GM19324 (cell line): Measurements from ENCODE around the gene PPIE.

Source experiments
- ATAC-seq: cut with Tn5 transposase; IDR thresholded peaks from one replicate; pipeline ENCODE4 v1.9.1; 2021; ENCODE audit warnings: mild to moderate bottlenecking, moderate library complexity; ENCODE audit not compliant: unreplicated experiment, low FRiP score

PPIE gene

DNA sequence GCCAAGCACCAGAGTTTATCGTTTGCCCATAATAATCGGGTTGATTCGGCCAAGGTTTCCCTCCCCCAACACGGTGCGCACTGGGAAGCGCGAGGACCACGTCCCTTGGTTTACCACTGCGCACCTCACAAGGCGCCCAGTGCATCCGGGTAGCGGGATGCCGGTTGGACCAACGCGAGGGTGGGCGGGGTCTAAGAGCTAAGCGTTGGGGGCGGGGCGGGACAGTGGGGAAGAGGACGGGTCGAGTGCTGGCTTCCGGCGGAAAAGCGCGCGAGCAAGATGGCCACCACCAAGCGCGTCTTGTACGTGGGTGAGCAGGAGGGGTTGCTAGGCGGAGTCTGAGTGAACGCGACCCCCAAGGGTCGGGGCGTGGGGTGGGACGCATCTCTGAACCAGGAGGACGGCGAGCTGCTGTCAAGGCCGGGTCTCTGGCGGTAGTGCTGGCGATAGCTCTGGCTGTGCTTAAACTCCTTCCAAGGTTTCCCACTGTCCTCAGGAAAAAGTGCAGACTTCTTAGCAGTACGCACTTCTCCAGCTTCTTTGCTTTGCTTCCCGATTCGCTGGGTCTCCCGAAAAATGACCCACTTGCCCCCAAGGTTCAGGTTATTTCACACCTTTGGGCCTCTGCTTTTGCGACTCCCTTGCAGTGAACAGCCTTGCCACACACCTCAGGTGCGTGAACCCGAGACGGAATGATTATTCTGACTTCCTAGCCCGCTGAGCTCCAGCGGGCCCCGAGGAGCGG lies at the start of gene PPIE:
TSS of gene PPIE (plus strand) at position 261 of the 745 bp plus-strand sequence. CDS start at position 280, 19 bp downstream.
- peak; percentile 84 for ATAC-seq

DNA sequence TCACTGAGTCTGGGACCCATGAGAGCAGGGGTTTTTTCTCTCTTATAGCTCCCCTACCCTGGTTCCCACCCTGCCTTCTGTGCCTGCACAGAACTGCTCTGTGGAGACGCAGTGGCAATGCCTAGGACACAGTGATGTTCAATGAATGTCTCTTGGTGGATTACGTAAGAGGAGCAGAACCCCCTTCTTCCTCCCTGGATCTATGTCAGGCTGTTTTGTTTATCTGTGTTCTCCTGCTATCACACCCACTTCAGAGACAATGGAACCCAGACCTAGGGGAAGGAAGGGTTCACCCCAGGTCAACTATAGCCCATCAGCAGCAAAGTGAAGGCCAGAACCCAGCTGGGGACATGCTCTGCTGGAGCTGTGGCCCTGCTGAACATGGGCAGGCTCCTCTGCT lies 49.5 kb upstream of the PPIE start:
- no peak for ATAC-seq

DNA sequence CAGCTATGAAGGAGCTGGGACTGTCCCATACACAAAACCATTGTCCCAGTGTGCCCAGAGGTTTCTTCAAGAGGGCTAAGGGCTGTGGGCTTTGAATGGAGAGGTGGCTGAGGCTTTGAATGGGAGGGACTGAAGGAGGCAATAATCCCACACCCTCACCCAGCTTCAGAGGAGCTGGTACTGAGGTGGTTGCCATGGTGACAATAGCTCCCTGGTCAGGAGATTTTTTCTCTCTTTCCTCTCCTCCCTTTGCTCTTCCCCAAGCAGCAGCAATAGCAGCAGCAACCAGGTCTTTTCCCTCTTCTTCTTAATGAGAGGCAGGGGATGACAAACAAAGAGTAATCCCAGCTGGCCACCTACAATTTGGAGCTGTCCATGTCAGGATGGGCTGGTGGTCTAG lies 49.0 kb upstream of the PPIE start:
- no peak for ATAC-seq

DNA sequence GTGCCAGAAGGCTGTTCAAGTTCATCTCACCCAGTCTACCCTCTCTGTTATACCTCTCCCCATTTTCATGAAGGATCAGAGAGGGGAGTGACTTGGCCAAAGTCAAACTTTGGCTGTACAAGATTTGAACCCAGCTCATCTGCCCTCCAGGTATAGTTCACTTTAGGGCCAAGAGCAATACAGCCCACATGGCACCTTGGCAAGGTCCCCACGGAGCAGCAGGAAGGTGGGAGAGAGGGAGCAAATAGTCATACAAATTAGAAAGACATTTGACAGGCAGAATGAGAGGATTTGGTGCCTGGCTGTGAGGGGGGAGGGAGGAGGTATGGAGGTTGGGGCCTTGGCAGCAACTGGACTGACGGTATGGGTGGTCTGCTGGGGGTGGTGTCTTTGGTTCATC lies 48.5 kb upstream of the PPIE start:
- no peak for ATAC-seq

DNA sequence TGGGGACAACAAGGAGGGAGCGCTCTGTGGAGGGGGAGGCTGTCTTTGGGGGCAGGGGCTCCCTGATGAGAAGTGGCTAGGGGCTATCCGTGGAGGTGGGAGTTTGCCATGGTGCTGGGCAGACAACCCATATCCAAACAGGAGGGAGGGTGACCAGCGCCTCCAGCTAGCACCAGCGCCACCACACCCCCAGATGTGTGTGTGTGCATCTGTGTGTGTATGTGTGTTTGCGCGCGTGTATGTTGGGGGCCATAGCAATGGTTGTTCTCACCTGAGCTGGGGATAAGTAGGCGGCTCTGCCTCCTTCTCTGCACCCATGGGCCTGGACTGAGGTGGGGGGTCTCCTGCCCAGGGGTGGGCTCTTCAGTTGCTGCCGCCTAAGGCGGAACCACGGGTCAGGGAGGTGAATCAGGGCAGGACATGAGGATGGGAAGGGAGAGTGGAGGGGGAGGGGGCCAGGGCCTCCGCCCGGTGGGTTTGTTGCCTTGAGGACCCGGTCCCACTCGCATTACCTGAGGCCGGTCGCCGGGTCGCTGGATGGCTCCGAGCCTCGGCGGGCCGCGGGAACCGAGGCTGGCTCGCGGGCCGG lies 47.8 kb upstream of the PPIE start:
- no peak for ATAC-seq

DNA sequence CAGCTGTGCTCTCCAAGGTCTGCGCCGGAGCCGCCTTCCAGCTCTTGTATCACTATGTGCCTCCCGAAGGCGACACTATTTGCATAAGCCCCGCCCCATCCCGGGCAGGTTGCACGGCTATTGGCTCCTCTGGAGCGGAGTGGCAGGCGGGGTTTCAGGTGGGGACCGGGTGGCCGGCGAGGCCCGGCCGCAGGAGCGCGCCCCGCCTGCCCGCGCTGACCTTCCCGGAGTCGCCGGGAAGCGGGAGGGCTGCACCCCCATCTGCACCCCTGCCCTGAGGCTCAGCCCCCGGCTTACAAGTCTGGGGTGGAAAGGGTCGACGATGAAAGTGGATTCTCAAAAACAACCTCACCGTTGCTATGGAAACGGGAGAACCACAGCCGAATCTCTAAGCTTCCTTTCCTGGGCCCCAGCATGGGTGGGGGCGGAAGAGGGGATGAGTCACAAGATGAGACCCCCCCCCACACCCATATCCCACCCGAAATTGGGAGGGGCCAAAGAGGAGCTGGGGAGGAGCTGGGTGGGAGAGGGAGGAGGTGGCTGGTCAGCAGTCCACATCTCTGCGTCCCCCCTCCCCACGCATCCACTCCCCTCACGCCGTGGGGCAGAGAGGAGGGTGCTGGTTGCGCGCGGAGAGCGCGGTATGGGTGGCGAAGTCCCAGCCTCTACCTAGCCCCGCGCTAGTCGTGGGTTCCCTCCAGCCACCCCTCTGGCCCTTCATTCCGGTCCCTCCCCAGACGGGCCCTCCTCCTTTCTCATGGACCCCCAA lies 47.1 kb upstream of the PPIE start, which contains the start of gene HPCAL4:
TSS of gene HPCAL4 (minus strand) at position 51 of the 769 bp plus-strand sequence. CDS start 6,830 bp downstream, outside the sequence.
- ATAC-seq, result peak; percentile 68

DNA sequence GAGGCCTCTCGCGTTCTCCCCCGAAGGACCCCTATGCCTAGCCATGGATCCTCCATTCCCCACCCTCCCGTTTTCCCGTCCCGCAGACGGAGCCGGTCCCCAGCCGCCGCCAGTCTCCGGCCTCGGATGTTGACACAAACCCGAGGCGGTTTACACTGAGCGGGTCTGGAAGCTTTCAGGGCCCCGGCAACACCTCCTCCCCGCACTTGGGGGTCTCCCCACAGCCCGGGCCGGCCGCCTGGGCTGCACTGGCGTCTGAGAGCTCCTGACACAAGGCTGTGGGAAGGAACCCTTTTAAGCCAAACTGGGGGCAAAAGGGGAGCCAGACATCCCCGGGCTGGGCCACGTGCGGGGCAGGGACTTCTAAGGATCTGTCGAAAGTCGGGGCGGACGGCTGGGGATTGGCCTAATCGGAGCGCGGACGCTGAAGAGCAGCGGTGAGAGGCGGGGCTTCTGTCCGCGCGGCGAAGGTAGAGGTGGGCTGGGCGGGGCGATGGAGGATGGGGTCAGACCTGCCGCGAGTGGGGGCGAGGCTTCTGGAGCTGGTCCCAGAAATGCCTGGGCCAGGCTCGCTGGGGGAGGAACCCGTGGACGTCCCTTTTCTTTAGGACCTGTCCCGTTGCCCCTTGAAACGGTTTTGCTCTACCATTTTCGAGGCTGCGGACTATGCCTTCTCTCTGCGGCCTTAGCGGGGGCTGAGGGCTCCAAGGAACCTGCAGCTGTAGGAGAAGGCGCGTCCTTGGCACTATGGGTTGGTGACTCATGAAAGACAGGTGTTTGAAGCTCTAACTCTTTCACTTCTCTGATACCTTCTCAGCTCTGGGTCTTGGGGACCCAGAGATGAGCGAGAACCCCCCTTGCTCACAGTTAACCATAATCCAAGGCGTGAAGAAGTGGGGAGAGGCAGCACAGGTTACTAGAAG lies 46.3 kb upstream of the PPIE start:
- ATAC-seq, result no peak

DNA sequence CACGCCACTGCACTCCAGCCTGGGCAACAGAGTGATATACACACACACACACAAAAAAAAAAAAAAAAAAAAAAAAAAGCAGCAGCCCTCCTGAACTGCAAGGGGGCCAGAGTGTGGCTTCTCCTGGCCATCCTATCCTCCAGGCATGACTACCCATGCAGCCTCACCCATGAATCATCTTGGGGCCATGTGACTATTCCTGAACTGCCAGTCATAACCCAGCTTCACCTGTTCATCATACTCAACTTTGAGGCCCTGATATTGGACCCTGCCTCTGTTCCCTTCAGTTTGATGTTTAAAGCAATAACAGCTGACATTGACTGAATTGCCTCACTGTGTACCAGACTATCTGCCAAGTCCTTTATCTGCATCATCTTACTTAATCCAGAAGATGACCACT lies 44.7 kb upstream of the PPIE start:
- no peak for ATAC-seq

DNA sequence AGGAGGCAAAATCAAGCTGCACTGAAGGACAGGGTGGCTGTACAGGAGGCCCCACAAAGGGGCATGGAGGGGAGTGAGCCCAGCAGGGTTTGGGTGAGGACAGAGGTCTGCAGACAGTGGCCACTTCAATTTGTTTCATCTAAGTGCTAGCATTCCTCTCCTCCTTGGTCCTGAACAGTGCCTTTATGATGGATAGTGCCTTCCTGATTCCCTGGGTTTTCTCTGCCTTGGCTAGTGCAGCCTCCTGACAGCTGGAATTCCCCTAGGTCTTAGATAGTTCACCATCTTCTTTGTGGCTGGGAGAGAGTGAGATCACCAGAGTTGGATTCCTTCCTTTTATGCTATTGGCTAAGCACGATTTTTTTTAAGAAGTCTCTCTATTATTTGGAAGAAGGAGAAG lies 43.7 kb upstream of the PPIE start:
- no peak for ATAC-seq

DNA sequence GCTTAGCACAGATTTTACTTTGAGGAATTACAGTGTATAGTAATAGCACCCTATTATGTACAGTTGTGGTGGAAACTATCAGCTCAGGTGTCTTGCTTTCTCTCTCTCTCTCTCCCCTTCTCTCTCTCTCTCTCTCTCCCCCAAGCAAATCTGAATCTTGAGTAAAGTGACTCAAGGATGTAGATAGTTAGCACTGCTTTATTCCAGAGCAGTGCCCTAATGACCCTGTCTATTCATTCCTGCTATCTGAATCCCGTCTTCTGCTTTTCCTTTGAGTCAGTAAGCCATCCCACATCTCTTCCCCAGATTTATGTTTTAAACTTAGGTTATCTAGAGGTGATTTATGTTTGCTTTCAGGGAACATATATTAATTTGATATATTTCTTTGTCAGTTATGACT lies 42.2 kb upstream of the PPIE start:
- no peak for ATAC-seq

DNA sequence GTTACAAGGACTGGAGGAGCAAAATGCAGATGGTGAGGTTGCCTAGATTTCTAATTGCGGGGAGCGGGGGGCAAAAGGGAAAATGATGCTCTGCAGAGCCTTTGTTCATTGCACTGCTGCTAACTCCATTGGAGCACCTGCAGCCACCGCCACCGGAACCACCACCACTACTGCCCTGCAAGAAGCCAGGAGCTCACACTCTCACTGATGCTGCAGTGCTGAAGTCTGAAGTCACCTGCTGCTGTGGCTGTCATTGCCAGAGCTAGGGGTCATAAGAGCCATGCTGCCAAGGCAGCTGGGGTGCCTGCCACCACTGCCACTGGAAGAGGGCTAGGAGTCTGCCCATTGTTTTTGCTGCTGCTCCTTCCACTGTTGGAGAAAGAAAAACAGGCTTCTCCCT lies 40.1 kb upstream of the PPIE start:
- no peak for ATAC-seq

DNA sequence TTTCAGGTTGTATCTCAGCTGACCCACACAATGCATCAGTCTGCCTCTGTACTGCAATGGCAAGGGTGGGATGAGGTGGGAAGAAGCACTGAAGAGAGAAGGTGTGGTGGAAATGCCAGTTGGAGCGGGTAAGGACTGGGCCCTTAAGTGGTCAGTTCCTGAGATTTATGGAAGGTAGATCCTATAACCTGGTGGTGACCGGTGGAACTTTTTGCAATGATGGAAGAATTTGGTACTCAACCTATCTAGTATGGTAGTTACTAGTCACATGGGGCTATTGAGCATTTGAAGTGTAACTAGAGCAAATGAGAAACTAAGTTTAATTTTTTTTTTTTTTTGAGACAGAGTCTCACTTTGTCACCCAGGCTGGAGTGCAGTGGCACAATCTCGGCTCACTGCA lies 39.3 kb upstream of the PPIE start:
- ATAC-seq, result no peak

DNA sequence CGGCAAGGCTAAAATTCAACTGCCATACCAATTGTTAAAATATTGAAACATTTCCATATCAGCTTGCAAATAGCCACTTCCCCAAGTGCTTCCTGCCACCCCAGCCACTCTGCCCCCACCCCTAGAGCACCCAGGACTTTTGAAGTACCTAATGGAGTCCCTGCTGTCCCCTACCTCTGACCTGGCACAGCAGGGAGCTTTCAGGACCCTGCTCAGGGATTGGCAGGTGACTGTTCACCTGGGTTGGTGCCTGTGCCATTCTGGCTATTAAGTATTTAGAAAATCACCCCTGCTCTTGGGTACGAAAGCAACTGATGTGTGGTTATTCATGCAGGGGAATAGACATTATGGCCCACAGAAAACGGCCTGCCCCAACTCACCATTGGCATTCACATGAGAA lies 38.3 kb upstream of the PPIE start:
- no peak for ATAC-seq

DNA sequence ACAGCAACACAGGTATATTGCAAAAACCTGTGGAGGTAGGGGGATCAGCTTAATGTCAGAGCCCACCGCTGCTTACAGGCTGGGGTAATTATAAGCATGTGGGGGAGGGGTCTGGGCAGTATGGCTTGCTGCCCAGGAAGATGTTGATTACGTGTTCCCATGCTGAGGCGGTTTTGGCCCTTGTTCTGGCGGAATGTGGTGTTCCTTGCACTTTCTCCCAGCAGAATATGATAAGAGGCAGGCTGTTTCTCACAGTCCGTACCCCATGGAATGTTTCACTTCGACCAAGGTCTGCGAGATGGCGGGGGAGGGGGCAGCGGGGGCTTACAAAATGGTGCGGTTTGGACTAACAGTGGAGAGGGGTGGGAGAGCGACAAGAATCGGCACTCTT lies 37.6 kb upstream of the PPIE start:
- ATAC-seq, result no peak

DNA sequence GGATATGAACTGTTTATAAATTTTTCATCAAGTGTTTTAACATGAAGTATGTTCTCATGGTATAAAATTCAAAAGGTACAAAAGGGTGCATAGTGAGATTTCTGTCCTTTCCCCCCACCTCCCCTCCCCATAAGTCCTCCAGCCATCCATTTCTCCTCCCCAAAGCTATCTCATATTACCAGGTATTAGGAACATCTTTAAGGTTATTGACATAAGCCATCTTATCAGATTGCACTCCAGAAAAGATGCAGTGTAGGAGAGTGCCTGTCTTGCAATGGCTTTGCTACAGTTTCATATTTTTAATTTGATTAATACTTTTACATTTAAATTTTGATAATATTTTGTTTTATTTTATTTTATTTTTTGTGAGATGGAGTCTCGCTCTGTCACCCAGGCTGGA lies 33.9 kb upstream of the PPIE start:
- no peak for ATAC-seq

DNA sequence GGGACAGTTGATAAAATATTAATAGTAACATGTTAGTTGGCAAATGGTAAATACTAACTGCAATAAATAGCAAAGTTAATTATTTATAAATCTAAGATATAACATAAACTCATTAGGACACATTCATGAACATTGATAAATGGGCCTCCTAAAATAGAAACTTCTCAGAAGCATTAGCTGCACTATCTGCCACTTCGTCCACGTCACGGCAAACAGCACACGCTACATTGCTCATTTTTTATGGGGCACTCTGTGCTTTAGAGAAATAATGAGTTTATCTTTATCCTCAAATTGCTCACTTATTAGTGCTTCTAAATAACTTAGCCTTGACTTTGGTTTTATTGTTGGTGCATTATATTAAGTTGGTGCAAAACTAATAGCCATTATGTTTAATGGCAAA lies 31.2 kb upstream of the PPIE start:
- no peak for ATAC-seq

DNA sequence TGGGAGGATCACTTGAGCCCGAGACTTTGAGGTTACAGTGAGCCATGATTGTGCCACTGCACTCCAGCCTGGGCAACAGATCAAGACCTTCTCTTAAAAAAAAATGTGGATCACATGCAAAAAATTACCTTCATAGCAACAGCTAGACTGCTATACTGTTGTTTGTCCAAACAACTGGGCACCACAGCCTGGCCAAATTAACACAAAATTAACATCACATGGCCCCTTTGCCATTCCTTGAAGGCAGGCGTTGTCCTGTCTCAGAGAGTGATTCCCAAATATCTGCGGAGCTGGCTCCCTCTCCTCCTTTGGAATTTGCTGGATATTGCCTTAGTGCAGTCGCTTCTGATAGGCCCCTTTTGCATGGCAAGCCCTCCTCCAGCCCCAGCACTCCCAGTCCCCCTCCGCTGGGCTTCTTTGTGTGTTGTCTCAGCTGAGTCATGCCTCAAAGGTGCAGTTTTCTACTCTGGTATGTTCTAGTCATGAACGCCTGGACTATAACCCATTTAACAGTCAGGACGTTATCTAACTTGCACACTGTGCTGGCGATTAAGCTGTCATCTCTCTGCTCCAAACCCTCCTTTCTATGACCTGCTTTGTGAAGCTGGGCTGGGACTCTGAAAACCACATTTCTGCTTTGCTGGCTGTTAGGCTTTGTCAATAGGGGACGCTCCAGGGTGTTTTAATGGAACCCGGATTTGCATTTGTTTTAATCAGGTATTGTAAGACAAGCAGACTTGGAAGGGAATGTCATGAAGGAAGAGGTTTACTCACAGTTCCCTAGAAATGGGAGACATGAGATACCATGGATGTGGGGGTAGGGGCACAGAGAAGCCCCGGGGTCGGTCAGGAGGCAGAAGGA lies 27.3 kb upstream of the PPIE start:
- ATAC-seq, result no peak

DNA sequence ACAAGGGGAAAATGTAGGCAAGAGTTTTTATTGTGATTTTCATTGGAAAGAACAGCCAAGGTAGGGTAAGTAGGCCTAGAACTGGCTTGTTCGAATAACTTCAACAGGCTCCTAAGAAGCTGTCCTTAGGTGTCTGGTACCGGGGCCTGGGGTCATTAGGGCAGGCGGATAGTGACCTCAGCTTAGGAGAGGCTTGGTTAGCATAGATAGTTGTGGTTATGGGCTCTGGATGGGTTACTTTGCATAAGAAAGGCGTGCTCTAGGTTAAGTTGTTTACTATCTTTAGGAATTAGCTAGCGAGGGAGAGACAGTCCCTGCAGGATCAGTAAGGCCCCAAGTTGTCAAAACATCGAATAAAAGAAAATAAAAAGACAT lies 26.7 kb upstream of the PPIE start:
- no peak for ATAC-seq

DNA sequence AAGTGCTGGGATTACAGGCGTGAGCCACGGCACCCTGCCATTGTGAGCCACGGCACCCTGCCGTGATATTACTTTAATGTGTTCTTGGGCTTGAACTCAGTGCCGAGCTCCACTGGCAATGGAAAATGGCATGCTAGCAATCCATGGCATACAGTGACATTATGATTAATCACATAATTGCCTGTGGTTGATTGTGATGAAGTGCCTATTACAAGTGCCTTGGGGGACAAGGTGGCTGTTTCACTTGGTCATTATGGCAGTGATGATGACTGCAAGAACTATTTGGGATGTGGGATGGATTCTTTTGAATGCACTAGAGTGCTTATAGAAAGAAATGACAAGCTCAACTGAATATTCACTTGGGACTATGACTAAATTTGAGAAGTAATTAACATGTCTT lies 25.1 kb upstream of the PPIE start:
- no peak for ATAC-seq

DNA sequence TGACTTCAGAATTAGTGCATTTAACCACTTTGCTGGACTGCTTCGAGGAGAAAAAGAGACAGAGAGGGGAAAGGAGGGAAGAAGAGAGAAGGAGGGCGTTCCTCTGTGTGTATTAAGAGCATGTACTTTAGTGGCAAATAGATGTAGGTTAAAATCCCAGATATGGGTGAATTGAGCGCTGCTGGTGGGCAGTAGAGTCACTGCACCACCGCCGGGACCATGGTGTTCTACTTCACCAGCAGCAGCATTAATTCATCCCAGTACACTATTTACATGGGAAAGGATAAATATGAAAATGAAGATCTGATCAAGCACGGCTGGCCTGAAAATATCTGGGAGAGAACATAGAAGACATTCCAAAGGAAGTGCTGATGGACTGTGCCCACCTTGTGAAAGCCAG lies 20.9 kb upstream of the PPIE start:
- ATAC-seq, result no peak
